ENCODE measurements around the gene TNFRSF6B. TPM values are rescaled to one million over a fixed set of nuclear protein-coding genes. Genes with fewer than 3 reads are reported as not detected.
"Not testable (repeated sequence)": the region's sequence is repeated elsewhere in the genome, so short reads cannot be mapped to it uniquely, and the experiment has no call there.

Gene TNFRSF6B
- total RNA-seq, 1 donor from 2014 or later, result 96.8 TPM

DNA sequence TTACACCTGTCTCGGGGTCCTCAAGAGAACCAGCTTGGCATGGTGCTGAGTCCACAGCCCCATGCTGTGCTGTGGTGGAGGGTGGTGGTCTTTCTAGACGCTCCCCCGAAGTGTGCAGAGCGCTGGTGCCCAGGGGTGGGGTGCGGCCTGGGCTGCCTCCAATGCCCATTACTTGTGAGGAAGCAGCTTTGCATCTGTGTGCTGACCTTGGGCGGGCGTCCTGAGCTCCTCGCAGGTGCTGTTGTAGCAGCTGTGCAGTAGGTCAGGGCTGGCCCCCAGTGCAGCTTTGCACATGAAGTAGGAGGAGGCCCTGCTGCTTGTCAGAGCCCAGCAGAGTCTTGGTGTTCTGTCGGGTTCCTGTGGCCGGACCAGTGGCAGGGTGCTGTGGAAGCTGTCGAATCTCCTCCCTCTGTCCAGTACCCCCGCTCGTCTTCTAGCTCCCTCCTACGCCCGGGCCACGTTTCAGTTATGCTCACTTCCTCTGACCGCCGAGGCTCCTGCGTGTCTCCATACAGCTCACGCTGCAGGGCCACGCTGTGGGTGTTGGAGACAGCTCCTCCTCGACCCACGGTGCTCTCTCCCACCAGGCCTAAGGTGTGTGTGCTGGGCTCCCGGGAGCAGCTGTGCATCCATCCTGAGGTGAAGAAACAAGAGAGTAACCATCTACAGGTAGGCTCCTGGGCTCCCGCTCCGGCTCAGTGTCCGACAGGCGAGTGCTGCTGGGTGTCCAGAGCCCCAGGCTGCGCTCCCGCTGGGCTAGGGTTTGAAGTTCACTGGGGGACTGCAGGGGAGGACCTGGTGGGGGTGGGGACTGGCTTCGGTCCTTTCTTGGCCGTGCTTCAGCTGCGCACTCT lies 34.3 kb upstream of the TNFRSF6B start:
- no peak for DNase-seq (ENCODE audit: extremely low read depth, low read depth, low spot score)

DNA sequence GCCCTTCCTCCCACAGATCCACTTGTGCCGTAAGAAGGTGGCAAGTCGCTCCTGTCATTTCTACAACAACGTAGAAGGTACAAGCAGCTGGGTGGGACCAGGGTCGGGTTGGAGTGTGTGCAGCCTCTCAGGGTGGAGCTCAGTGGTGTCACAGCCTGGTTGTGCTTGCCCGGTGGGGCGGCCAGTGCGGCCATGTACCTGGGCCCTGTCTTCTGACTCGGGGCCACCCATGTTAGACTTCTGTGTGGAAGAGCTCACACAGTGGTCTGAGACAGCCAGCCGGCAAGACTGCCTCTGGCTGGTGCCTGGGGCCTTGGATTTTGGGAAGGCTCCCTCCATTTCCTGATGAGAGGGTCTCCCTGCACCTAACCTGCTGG lies 33.7 kb upstream of the TNFRSF6B start:
- no peak for DNase-seq (ENCODE audit: extremely low read depth, low read depth, low spot score)

DNA sequence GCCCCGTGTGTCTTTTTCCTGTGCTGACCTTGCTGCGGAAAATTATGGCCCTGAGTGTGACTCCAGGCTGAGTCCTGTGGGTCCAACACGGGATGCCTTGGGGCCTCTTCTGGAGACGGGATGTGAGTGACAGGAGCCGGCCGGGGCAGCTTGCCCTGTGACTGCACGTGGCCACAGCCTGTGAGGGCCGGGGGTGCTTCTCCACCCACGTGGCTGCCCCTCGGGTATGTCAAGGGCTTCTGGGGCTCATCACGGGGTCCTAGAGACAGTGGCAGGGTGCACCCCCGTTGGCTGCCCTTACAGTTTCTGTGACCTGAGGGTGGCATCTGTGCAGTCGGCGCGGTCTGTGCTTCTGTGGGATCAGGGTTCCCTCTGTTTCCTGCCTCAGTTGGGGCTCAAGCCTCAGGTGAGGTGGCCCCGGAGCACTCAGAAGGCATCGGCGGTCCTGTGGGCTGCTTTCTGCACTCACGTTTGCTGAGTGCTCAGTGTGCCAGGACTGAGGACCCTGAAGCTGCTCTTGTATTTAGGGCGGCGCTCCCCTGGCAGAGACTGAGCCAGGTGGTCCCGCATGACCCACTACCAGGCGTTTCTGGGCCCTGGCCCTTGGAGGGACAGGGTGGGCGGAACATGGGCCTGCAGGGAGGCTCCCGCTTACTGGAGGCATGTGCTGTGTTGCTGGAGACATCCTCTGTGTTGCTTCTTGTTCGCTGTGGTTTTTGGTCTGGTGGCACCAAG lies 33.0 kb upstream of the TNFRSF6B start:
- DNase-seq (ENCODE audit: extremely low read depth, low read depth, low spot score), result no peak

DNA sequence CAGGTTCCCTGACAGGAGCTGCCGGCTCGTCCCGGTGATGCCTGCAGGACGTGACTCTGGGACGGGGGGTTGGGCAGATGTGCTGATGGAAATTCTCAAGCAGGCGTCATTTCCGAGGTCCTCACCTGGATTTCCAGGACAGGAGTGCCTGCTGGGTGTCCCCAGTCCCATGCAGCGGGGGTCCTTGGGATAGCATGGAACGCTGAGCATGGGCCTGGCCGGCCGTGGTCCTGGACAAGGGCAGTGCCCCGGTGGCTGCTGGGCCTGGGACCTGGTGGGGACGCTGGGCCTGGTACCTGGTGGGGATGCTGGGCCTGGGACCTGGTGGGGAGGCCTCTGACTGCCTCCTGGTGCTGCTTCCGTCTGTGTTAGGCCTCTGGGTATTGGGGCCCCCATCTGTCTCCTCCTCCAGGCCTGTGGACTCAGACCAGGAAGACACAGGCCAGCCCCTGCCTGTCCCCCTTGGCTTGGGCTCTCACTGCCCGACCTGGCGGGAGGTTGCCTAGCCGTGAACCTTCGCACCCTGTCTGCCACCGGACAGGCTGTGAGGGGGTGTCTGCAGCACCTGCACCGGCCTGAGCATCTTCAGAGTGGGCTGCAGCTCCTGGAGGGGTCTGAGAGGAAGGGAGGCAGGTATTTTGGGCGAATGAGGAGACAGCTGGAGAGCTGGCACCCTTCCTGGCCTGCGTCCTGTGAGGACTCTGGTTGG lies 32.2 kb upstream of the TNFRSF6B start:
- no peak for DNase-seq (ENCODE audit: extremely low read depth, low read depth, low spot score)

DNA sequence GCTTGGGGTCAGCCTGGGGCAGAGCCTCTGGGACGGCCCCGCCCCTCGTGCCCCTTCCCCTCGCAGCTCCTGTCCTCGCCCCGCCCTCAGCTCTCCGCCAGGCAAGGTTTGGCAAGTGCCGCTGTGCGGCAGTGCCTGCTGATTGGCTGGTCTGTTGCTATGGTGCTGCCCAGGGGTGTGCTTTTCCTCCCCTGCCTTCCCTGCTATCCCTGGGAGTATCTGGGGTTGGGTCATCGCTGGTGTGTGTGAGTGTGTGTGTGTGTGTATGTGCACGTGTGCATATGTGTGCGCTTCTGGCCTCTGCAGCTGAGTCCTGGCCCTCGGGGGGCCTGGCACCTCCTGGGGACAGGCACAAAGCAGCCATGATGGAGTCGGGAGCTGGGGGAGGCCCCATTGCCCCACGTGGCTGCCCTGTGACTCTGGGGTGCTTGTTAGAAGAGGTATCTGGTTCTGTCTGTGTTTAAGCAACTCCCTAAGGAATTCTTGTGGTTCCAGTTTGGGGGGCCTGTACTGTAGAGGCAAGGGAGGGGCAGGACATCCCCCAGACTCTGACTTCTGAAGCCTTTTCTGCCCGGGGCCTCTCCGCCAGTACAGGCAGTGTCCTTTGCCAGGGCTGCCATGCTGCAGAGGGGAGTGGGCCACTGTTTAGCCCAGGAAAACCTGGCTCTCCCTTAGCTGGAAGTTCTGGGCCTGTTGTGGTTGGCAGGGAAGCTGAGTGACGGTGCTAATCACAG lies 31.4 kb upstream of the TNFRSF6B start:
- DNase-seq (ENCODE audit: extremely low read depth, low read depth, low spot score), result no peak

DNA sequence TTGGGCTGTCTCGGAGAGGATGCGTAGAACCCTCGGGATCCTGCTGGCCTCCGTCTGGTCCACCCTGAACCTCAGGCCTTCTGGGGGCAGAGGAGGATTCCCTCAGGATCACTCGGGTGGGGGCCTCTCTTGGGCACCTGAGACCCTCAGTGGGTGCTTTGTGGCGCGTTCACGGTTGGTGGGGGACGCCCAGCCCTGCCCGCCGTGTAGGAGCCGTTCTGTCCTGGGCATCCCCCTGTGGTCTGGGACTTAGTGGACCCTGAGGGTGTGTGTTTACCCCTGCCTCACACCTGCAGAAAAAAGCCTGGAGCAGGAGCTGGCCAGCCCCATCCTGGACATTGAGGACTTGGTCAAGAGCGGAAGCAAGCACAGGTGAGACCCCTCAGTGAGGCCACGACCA lies 30.7 kb upstream of the TNFRSF6B start:
- no peak for DNase-seq (ENCODE audit: extremely low read depth, low read depth, low spot score)

DNA sequence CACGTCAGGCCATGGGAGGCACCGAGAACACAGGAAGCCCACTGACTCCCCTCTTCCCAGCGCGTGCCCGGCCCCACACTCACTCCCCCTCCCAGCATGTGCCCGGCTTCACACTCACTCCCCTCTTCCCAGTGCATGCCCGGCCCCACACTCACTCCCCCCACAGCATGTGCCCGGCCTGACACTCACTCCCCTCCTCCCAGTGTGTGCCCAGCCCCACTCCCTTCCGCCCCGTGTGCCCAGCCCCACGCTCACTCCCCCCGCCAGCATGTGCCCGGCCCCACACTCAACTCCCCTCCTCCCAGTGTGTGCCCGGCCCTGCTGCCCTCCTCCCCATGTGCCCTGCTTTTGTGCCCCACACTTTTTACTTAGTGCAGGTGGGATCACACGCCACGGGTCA lies 28.6 kb upstream of the TNFRSF6B start:
- no peak for DNase-seq (ENCODE audit: extremely low read depth, low read depth, low spot score)

DNA sequence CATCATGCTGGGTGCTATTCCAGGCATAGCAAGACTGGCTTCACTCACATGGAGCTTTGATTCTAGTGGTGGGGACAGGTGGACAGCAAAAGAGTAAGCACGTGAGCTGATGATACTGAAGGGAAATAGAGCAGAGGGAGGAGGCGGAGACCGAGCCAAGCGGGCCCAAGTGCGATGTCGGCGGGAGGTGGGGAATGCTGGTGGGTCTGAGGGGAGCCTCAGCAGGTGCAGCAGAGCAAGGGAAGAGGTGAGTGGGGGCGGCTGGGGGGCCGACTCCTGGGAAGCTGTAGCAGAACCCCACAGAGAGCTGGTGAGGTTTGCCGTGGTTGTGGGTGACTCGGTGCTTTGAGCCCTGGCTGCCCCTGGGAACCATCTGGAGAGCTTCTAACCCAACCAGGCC lies 28.1 kb upstream of the TNFRSF6B start:
- no peak for DNase-seq (ENCODE audit: extremely low read depth, low read depth, low spot score)

DNA sequence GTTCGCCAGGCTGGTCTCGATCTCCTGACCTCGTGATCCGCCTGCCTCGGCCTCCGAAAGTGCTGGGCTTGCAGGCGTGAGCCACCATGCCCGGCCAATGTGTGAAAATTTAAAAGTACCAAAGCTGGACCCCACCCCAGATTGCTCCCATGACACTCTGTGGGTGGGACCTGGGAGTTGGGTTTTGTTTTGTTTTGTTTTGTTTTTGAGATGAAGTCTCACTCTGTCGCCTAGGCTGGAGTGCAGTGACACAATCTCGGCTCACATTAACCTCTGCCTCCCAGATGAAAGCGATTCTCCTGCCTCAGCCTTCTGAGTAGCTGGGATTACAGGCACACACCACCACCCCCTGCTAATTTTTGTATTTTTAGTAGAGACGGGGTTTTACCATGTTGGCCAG lies 24.8 kb upstream of the TNFRSF6B start:
- DNase-seq (ENCODE audit: extremely low read depth, low read depth, low spot score), result not testable (repeated sequence)

DNA sequence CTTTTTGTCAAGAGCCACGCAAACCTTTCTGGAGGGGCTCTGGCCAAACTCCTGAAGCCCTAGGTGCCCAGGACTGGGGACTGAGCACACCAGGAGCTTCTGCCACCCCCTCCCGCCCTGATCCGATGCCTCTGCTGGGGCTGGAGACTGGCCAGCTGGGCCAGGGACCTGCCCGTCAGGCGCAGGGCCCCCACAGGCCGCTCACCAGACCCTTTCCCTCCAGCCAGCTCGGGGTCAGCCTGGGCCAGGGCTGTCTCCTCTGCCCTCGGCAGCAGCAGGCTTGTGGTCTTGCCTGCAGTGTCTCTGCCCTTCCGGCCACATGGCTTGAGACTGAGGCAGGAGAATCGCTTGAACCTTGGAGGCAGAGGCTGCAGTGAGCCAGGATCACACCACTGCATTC lies 23.8 kb upstream of the TNFRSF6B start:
- DNase-seq (ENCODE audit: extremely low read depth, low read depth, low spot score), result no peak

DNA sequence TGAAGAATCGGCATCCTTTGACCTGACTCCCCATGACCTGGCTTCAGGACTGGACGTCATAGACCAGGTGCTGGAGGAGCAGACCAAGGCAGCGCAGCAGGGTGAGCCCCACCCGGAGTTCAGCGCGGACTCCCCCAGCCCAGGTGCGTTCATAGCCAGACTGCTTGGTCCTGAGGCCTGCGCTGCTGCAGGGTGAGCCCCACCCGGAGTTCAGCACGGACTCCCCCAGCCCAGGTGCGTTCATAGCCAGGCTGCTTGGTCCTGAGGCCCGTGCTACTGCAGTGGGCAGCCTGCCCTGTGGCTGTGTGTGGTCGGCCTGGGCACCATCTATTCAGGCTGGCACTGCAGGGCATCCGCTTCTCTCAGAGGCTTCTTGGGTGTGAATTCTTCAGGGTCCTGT lies 22.5 kb upstream of the TNFRSF6B start:
- DNase-seq (ENCODE audit: extremely low read depth, low read depth, low spot score), result no peak

DNA sequence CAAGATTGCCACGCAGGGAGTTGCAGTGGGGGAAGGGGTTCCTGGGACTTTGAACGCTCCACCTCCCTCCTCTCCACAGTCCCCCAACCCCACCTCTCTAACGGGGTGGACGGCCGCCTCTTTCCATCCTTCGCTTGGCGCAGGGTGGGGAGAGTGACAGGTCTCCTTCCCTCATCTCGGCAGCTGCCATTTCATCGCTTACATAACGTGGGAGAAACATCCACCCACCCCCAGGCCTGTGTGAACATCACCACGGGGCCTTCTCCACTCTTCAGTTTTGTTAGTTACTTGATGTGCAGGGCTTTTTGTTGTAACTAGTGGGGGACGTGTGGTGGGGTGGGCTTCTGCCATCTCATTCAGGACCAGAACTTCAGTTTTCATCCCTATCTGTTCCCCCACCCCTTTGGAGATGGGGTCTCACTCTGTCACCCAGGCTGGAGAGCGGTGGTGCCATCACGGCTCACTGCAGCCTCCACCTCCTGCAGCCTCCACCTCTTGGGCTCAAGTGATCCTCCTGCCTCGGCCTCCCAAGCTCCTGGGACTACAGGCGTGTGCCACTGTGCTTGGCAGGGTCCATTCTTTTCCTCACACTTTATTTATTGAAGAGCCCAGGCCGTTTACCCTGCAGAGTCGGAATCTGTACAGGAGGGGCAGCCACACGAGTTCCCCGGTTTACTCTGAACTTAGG lies 20.6 kb upstream of the TNFRSF6B start:
- DNase-seq (ENCODE audit: extremely low read depth, low read depth, low spot score), result no peak

DNA sequence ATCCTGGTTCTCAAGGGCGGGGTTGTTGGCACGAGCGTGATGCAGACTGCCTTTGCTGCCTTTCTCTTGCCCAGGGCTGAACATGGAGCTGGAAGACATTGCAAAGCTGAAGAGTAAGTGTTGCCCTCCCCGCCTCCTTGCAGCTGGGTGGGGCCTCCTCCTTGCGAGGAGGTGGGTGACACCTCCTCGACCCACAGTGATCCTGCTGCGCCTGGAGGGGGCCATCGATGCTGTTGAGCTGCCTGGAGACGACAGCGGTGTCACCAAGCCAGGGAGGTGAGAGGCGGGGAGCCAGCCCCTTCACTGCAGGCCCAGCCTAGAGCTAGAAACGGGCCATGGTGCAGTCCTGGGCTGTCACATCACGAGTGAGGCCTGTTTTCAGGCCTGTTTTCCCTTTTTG lies 18.4 kb upstream of the TNFRSF6B start:
- no peak for DNase-seq (ENCODE audit: extremely low read depth, low read depth, low spot score)

DNA sequence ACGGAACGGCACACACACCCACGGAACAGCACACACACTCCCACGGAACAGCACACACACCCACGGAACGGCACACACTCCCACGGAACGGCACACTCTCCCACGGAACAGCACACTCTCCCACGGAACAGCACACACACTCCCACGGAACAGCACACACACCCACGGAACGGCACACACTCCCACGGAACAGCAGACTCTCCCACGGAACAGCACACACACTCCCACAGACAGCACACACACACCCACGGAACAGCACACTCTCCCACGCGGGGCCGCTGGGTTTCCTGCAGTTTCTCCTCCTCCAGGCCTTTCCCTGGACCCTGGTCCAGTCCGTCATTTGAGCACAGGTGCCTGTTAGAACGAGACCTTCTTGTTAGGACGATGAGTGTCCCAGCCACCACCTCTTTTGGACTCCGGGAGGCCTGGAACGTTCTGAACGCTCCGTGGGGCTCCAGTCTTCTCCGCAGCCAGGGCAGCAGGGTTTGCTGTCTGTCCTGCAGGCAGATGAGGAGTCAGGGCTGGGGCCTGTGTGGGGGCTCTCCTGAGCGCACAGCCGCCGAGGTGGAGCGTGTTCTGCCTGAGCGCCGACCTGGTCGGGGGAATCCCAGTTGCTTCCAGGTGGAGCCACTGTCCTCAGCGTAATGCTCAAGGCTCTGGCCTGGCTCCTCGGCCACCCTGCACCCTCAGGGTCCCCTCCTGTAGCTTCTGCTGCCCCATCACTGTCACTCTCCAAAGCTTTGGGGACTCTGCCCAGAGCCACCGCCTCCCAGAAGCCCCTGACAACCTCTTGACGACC lies 17.6 kb upstream of the TNFRSF6B start:
- DNase-seq (ENCODE audit: extremely low read depth, low read depth, low spot score), result no peak

DNA sequence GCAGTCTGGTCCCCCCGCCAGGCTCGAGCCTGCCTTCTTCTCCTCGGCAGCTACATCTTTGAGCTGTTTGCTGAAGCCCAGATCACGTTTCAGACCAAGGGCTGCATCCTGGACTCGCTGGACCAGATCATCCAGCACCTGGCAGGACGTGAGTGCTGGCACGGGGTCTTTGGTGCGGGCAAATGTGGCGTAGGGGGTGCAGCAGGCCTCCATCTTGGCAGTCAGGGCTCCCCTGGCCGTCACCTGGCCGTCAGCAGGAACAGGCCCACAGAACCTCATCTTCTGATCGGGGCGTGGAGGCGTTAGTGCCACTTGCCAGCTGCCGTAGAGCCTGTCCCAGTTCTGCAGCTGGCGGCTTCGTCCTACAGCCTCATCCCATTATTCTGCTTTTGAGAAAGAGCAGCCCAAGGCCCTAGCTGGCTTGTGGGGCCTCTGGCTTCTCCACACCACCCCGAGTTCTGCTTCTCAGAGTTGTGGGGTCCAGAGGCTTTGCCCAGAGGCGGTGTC lies 16.6 kb upstream of the TNFRSF6B start:
- DNase-seq (ENCODE audit: extremely low read depth, low read depth, low spot score), result no peak

DNA sequence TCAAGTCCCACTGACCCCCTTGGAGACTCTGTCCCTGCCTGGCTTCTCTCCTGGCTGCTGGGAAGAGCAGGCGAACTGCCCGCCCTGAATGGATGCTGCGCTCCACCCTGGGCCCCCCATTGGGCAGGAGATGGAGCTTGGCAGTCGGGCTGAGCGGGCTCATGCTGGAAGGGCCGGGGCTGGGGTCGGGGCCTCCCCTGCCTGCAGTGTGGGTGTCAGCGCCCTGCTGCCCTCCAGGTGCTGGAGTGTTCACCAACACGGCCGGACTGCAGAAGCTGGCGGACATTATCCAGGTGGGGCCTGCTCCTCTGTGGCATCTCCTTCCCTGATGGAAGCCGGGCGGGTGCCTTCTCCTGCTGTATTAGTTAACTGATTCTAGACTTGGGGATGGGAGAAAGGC lies 16.0 kb upstream of the TNFRSF6B start:
- no peak for DNase-seq (ENCODE audit: extremely low read depth, low read depth, low spot score)

DNA sequence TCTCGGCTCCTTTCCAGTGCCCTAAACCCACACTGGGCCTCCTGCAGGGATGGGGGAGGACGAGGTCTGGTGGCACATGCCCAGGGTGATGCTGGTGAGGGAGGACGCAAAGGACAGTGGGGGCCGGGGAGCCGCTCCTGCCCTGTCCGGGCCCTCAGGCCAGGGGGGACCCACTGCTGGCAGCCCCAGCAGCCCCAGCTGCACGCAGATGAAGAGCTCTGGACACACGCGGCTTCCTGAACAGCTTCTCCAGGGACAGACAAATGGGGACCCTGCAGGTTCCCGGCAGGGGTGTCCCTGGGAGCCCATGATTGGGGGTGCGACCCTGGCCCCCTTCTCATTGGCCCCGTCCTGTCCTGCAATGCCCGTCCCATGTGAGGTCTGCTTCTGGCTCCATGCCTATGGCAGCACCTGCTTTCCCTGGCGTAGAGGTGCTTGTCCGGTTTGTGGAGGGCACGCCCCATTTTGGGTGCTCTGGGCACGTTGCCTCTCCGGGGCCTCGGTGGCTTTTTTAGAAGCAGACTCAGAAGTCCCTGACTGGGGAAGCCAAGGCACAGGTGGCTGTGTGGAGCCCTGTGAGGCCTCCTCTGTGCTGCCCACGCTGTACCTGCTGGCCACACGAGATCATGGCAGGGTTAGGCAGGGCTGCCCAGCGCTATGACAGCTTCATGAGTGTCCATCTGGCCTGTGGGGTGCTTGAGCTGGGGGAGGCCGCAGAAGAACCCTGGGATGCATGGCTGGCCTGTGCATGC lies 15.4 kb upstream of the TNFRSF6B start:
- DNase-seq (ENCODE audit: extremely low read depth, low read depth, low spot score), result no peak

DNA sequence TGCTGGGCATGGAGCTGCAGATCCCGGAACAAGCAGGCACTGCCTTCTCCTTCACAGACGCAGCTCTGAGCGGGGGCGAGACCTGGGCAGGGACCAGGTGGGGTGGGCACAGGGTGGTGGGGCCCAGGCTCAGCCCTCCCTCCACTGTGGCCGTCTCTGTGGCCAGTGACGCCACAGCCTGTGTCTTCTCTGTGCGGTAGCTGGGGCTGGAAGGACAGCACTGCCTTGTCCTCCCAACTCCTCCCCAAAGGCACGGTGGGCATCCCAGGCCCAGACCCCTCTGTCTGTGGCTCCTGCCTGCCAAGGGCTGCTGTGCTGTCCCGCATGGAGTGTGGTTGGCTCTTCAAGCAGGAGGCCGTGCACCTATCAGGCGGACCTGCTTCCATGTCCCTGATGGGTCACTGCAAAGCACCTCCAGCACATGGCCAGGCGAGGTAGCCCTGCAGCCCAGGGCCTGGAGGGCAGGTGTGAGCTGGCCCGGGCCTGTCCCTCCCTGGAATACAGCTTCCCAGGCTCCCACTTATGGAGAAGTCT lies 14.8 kb upstream of the TNFRSF6B start:
- no peak for DNase-seq (ENCODE audit: extremely low read depth, low read depth, low spot score)

Data from glomerular endothelial cell (primary cell).